ENCODE data around the gene PARP11.

GRCh38 chr12:3833670-3834310, 39.4 kb downstream of the PARP11 start:
- TF ChIP-seq POLR2AphosphoS5 (IDR thresholded peaks at IDR 0.05; ENCODE audit: low read depth, low read length) (no peak), POLR2A (IDR thresholded peaks at IDR 0.05; ENCODE audit: low read depth, low read length) (no peak)
